ENCODE results near the gene GALNT17.

DNA sequence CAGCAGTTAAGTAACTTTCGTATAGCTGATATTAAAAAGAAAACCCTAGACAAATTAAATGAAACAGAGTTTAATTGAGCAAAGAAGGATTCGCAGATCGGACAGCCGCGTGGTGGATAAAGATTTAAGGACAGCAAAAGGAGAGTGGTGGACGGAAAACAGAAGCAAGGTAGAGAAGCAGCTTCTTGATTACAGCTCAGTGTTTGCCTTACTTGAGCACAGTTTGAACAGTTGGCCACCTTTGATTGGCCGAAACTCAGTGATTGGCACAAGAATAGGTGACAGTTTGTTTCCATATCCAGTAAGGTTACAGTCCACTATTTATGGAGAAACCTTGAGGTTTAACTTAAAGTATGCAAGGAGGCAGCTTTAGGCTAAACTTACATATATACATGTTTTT, 231.7 kb downstream of the GALNT17 start:
- TF ChIP-seq, protein P1, sequence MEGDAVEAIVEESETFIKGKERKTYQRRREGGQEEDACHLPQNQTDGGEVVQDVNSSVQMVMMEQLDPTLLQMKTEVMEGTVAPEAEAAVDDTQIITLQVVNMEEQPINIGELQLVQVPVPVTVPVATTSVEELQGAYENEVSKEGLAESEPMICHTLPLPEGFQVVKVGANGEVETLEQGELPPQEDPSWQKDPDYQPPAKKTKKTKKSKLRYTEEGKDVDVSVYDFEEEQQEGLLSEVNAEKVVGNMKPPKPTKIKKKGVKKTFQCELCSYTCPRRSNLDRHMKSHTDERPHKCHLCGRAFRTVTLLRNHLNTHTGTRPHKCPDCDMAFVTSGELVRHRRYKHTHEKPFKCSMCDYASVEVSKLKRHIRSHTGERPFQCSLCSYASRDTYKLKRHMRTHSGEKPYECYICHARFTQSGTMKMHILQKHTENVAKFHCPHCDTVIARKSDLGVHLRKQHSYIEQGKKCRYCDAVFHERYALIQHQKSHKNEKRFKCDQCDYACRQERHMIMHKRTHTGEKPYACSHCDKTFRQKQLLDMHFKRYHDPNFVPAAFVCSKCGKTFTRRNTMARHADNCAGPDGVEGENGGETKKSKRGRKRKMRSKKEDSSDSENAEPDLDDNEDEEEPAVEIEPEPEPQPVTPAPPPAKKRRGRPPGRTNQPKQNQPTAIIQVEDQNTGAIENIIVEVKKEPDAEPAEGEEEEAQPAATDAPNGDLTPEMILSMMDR (IDR thresholded peaks at IDR 0.05): no peak
- no peak for TF ChIP-seq POLR2A (IDR thresholded peaks at IDR 0.05)
- no peak for TF ChIP-seq EP300 (IDR thresholded peaks at IDR 0.05)
